Right renal cortex interstitium (tissue), 3 donors: Measurements from ENCODE around the gene LMNTD2. TPM values are rescaled to one million over a fixed set of nuclear protein-coding genes. Genes with fewer than 3 reads are reported as not detected.

ENCODE experiments used
- DNase-seq, 3 donors: peaks; one replicate each; pipeline ENCODE4 v3.0.0-alpha.2; 2013; ENCODE audit warnings: low read depth in 3 of 3, low spot score in 2 of 3
- polyA plus RNA-seq, 3 donors: library from polyadenylated mRNA; unstranded; fragments of 120-200 nt; gene quantifications; one replicate each; pipeline ENCODE4 v1.2.1, GENCODE V29; 2013; ENCODE audit not compliant: insufficient read length in 3 of 3

LMNTD2 gene
- 1 to 10 TPM; 2.6 to 2.7 (median 2.6) TPM for polyA plus RNA-seq

- DNase-seq, result peak in 2 of 3 donors; percentile 67 to 80
These were observed at the start of gene LMNTD2, which contains the start of gene RASSF7 for GRCh38 chr11:560305-561147. Gene LMNTD2, minus strand, starts transcription at chr11:560738. Its CDS starts 22 bp downstream, at chr11:560716. Gene RASSF7, plus strand, starts transcription at chr11:560970. Its CDS starts 799 bp downstream, at chr11:561769.

GRCh38 chr11:609341-609811 lies 48.8 kb upstream of the LMNTD2 start:
- DNase-seq, result no peak

GRCh38 chr11:608791-609251 lies 48.3 kb upstream of the LMNTD2 start:
- DNase-seq, result no peak

- DNase-seq, result no peak
These were observed 47.6 kb upstream of the LMNTD2 start for GRCh38 chr11:607971-608659.

GRCh38 chr11:607020-607780 lies 46.7 kb upstream of the LMNTD2 start:
- DNase-seq, result no peak

GRCh38 chr11:606245-606644 lies 45.7 kb upstream of the LMNTD2 start:
- no peak for DNase-seq

GRCh38 chr11:605286-606129 lies 45.0 kb upstream of the LMNTD2 start:
- DNase-seq, result no peak

GRCh38 chr11:603154-603553 lies 42.6 kb upstream of the LMNTD2 start:
- no peak for DNase-seq

- DNase-seq, result no peak
These were observed 41.2 kb upstream of the LMNTD2 start for GRCh38 chr11:601573-602245.

- no peak for DNase-seq
These were observed 37.6 kb upstream of the LMNTD2 start for GRCh38 chr11:598005-598680.

- DNase-seq, result no peak
These were observed 36.7 kb upstream of the LMNTD2 start for GRCh38 chr11:597166-597725.

GRCh38 chr11:596374-596773 lies 35.8 kb upstream of the LMNTD2 start:
- no peak for DNase-seq

GRCh38 chr11:595400-595799 lies 34.9 kb upstream of the LMNTD2 start:
- DNase-seq, result no peak

- DNase-seq, result no peak
These were observed 32.8 kb upstream of the LMNTD2 start for GRCh38 chr11:593347-593746.

GRCh38 chr11:592918-593317 lies 32.4 kb upstream of the LMNTD2 start:
- DNase-seq, result no peak

- DNase-seq, result no peak
These were observed 32.0 kb upstream of the LMNTD2 start for GRCh38 chr11:592501-592900.

GRCh38 chr11:590997-591396 lies 30.5 kb upstream of the LMNTD2 start:
- DNase-seq, result no peak

- DNase-seq, result no peak
These were observed 29.3 kb upstream of the LMNTD2 start for GRCh38 chr11:589798-590197.
